DOHH2 (cell line): ENCODE data around the gene EIF3F.

ENCODE experiments used
- CTCF ChIP-seq: fragments of 200-600 bp; sonication (generic); IDR thresholded peaks from one replicate; pipeline ENCODE4 v1.5.1; 2014; ENCODE audit warnings: antibody characterized with exemption, mild to moderate bottlenecking, low read depth, low read length; ENCODE audit not compliant: poor library complexity, severe bottlenecking
- EZH2phosphoT487 ChIP-seq: fragments of 200-600 bp; sonication (generic); IDR thresholded peaks from 2 replicates; pipeline ENCODE4 v1.6.1; 2017; ENCODE audit warnings: borderline replicate concordance, mild to moderate bottlenecking, antibody characterized with exemption, low read length, moderate library complexity, mixed read lengths

- no peak for TF ChIP-seq CTCF
- no peak for TF ChIP-seq EZH2phosphoT487
Measured at GRCh38 chr11:8016440-8016839, 29.3 kb downstream of the EIF3F start.
